Measurements from ENCODE around the gene EVI5L.

Gene EVI5L

GRCh38 chr19:7815325-7815724 lies 14.7 kb upstream of the EVI5L start:
- in situ Hi-C loops (cut with HindIII; ENCODE audit: low sequenced_read_pairs) = loop anchor here (10.0 to 25.0 kb wide), 2 partner anchors 231 to 453 kb away; no protein-coding TSS in a partner anchor

- in situ Hi-C loops (cut with HindIII; ENCODE audit: low sequenced_read_pairs) = loop anchor here (10.0 to 25.0 kb wide), 2 partner anchors 231 to 454 kb away; no protein-coding TSS in a partner anchor
Observed at GRCh38 chr19:7816040-7816439, 14.0 kb upstream of the EVI5L start.

- in situ Hi-C loops (cut with HindIII; ENCODE audit: low sequenced_read_pairs) = loop anchor here (10.0 to 25.0 kb wide), 2 partner anchors 233 to 456 kb away; no protein-coding TSS in a partner anchor
Observed at GRCh38 chr19:7817801-7818200, 12.2 kb upstream of the EVI5L start.

GRCh38 chr19:7818806-7819205 lies 11.2 kb upstream of the EVI5L start:
- in situ Hi-C loops (cut with HindIII; ENCODE audit: low sequenced_read_pairs) = loop anchor here (10.0 to 25.0 kb wide), 2 partner anchors 234 to 457 kb away; no protein-coding TSS in a partner anchor

GRCh38 chr19:7819337-7819736 lies 10.7 kb upstream of the EVI5L start:
- in situ Hi-C loops (cut with HindIII; ENCODE audit: low sequenced_read_pairs) = loop anchor here (10.0 to 25.0 kb wide), 2 partner anchors 235 to 457 kb away; no protein-coding TSS in a partner anchor

GRCh38 chr19:7820588-7820987 lies 9.4 kb upstream of the EVI5L start:
- in situ Hi-C loops (cut with HindIII; ENCODE audit: low sequenced_read_pairs) = loop anchor here (25.0 kb wide), 1 partner anchor 458 kb away; no protein-coding TSS in a partner anchor

GRCh38 chr19:7822910-7823515 lies 7.0 kb upstream of the EVI5L start:
- in situ Hi-C loops (cut with HindIII; ENCODE audit: low sequenced_read_pairs) = loop anchor here (25.0 kb wide), 1 partner anchor 461 kb away; no protein-coding TSS in a partner anchor

GRCh38 chr19:7823686-7824301 lies 6.2 kb upstream of the EVI5L start:
- in situ Hi-C loops (cut with HindIII; ENCODE audit: low sequenced_read_pairs) = loop anchor here (25.0 kb wide), 1 partner anchor 461 kb away; no protein-coding TSS in a partner anchor

GRCh38 chr19:7829166-7829520 lies 875 bp upstream of the EVI5L start:
- in situ Hi-C loops (cut with HindIII; ENCODE audit: low sequenced_read_pairs) = no loop called here

- in situ Hi-C loops (cut with HindIII; ENCODE audit: low sequenced_read_pairs) = no loop called here
Observed at GRCh38 chr19:7830272-7830771, 304 bp downstream of the EVI5L start.

GRCh38 chr19:7830823-7831222 lies 805 bp downstream of the EVI5L start:
- in situ Hi-C loops (cut with HindIII; ENCODE audit: low sequenced_read_pairs) = no loop called here

- in situ Hi-C loops (cut with HindIII; ENCODE audit: low sequenced_read_pairs) = no loop called here
Observed at GRCh38 chr19:7831452-7831851, 1.4 kb downstream of the EVI5L start.

GRCh38 chr19:7832009-7832408 lies 2.0 kb downstream of the EVI5L start:
- in situ Hi-C loops (cut with HindIII; ENCODE audit: low sequenced_read_pairs) = no loop called here

GRCh38 chr19:7832781-7833180 lies 2.8 kb downstream of the EVI5L start:
- in situ Hi-C loops (cut with HindIII; ENCODE audit: low sequenced_read_pairs) = no loop called here

- in situ Hi-C loops (cut with HindIII; ENCODE audit: low sequenced_read_pairs) = no loop called here
Observed at GRCh38 chr19:7833225-7834099, 3.4 kb downstream of the EVI5L start.

GRCh38 chr19:7839476-7839875 lies 9.5 kb downstream of the EVI5L start:
- in situ Hi-C loops (cut with HindIII; ENCODE audit: low sequenced_read_pairs) = no loop called here

GRCh38 chr19:7840629-7841028 lies 10.6 kb downstream of the EVI5L start:
- in situ Hi-C loops (cut with HindIII; ENCODE audit: low sequenced_read_pairs) = no loop called here

- in situ Hi-C loops (cut with HindIII; ENCODE audit: low sequenced_read_pairs) = no loop called here
Observed at GRCh38 chr19:7841751-7842660, 12.0 kb downstream of the EVI5L start.

GRCh38 chr19:7842661-7843294 lies 12.8 kb downstream of the EVI5L start:
- in situ Hi-C loops (cut with HindIII; ENCODE audit: low sequenced_read_pairs) = no loop called here

- in situ Hi-C loops (cut with HindIII; ENCODE audit: low sequenced_read_pairs) = no loop called here
Observed at GRCh38 chr19:7843521-7843920, 13.5 kb downstream of the EVI5L start.

Data from endothelial cell of hepatic sinusoid (primary cell).